ENCODE results near the gene HES5.

GRCh38 chr1:2523191-2523890, 6.7 kb downstream of the HES5 start:
- TF ChIP-seq USF1 (IDR thresholded peaks at IDR 0.05) (no peak), NFIC (IDR thresholded peaks at IDR 0.05) (no peak), YY1 (IDR thresholded peaks at IDR 0.05; ENCODE audit: low read depth) (no peak), TAF1 (IDR thresholded peaks at IDR 0.05; ENCODE audit: low read depth) (no peak)
